NCI-H2029 treated with DMSO at 0.1 percent for 48 hours (cell line): Measurements from ENCODE around the gene CPT1A.

ENCODE experiments used
- DNase-seq: peaks from one replicate; lab custom pipeline; 2025; lab: John Stamatoyannopoulos, UW

The CPT1A gene

GRCh38 chr11:68831124-68831523, 10.6 kb downstream of the CPT1A start:
- no peak for DNase-seq

- DNase-seq: no peak
Measured at GRCh38 chr11:68829581-68829980, 12.1 kb downstream of the CPT1A start.

- DNase-seq: no peak
Measured at GRCh38 chr11:68828957-68829356, 12.8 kb downstream of the CPT1A start.

- no peak for DNase-seq
Measured at GRCh38 chr11:68828155-68828931, 13.4 kb downstream of the CPT1A start.

GRCh38 chr11:68827733-68828132, 14.0 kb downstream of the CPT1A start:
- no peak for DNase-seq

GRCh38 chr11:68826726-68827125, 15.0 kb downstream of the CPT1A start:
- DNase-seq: no peak

- DNase-seq: no peak
Measured at GRCh38 chr11:68825571-68825970, 16.1 kb downstream of the CPT1A start.

GRCh38 chr11:68822546-68822945, 19.2 kb downstream of the CPT1A start:
- no peak for DNase-seq

GRCh38 chr11:68821670-68822069, 20.0 kb downstream of the CPT1A start:
- no peak for DNase-seq

- no peak for DNase-seq
Measured at GRCh38 chr11:68819362-68819761, 22.4 kb downstream of the CPT1A start.

GRCh38 chr11:68818181-68818580, 23.5 kb downstream of the CPT1A start:
- no peak for DNase-seq

GRCh38 chr11:68817554-68817953, 24.2 kb downstream of the CPT1A start:
- DNase-seq: no peak

GRCh38 chr11:68816917-68817419, 24.7 kb downstream of the CPT1A start:
- DNase-seq: no peak

- DNase-seq: no peak
Measured at GRCh38 chr11:68816251-68816776, 25.4 kb downstream of the CPT1A start.

GRCh38 chr11:68813773-68814172, 27.9 kb downstream of the CPT1A start:
- no peak for DNase-seq

GRCh38 chr11:68812526-68812925, 29.2 kb downstream of the CPT1A start:
- no peak for DNase-seq

- no peak for DNase-seq
Measured at GRCh38 chr11:68810164-68810563, 31.6 kb downstream of the CPT1A start.

GRCh38 chr11:68809506-68809905, 32.2 kb downstream of the CPT1A start:
- DNase-seq: no peak

- no peak for DNase-seq
Measured at GRCh38 chr11:68808787-68809186, 32.9 kb downstream of the CPT1A start.

GRCh38 chr11:68806931-68807844, 34.5 kb downstream of the CPT1A start:
- DNase-seq: no peak

GRCh38 chr11:68804786-68805185, 36.9 kb downstream of the CPT1A start:
- no peak for DNase-seq

- DNase-seq: no peak
Measured at GRCh38 chr11:68803766-68804165, 38.0 kb downstream of the CPT1A start.
